CD4-positive, alpha-beta T cell (primary cell): ENCODE results near the gene HIVEP3. TPM values are rescaled to one million over a fixed set of nuclear protein-coding genes. Genes with fewer than 3 reads are reported as not detected.

Experiments used
- ATAC-seq: fragments of 200-7000 bp; cut with Tn5 transposase; one replicate; pipeline ENCODE4 v1.10.0; 2022; ENCODE audit warnings: mild to moderate bottlenecking; ENCODE audit not compliant: poor library complexity
- CTCF ChIA-PET: fragments of 350-600 bp; sonication (Branson Sonifier 250); formaldehyde crosslinking; loops from one replicate; lab custom pipeline; 2021; ENCODE audit warnings: antibody characterized with exemption, inconsistent platforms; lab: Charles Lee
- POLR2A ChIA-PET: fragments of 350-600 bp; sonication (Branson Sonifier 250); formaldehyde crosslinking; loops from one replicate; lab custom pipeline; 2021; ENCODE audit warnings: antibody characterized with exemption, inconsistent platforms; lab: Charles Lee
- DNase-seq, 14 experiments: peaks; one replicate each; pipeline ENCODE4 v3.0.0-alpha.2; 2013 to 2020; ENCODE audit warnings: mixed read lengths in 2 of 14
- H3K27ac ChIP-seq, 2 donors: one replicate each; pipeline versions ENCODE4 v1.5.1 to v1.7.0; 2013; ENCODE audit warnings: low read length in 2 of 2, low read depth in 1 of 2, mild to moderate bottlenecking in 1 of 2
- H3K27me3 ChIP-seq, 2 experiments: 1 replicate in 1 of 2; 2 replicates in 1 of 2; pipeline versions ENCODE4 v1.6.1 to v1.7.0; 2013; ENCODE audit warnings: low read length in 2 of 2, control low read depth in 1 of 2, mild to moderate bottlenecking in 1 of 2, moderate library complexity in 1 of 2; ENCODE audit not compliant: insufficient read depth in 2 of 2, control insufficient read depth in 1 of 2
- H3K36me3 ChIP-seq: one replicate; pipeline ENCODE4 v1.6.1; 2013; ENCODE audit warnings: low read length, control low read depth; ENCODE audit not compliant: insufficient read depth
- H3K4me1 ChIP-seq: one replicate; pipeline ENCODE4 v1.6.1; 2013; ENCODE audit warnings: low read length, control low read depth; ENCODE audit not compliant: insufficient read depth
- H3K4me3 ChIP-seq: one replicate; pipeline ENCODE4 v1.5.1; 2013; ENCODE audit warnings: mild to moderate bottlenecking, low read length, moderate library complexity
- H3K9me3 ChIP-seq, 2 experiments: 1 replicate in 1 of 2; 2 replicates in 1 of 2; pipeline versions ENCODE4 v1.6.1 to v1.7.0; 2013; ENCODE audit warnings: low read length in 2 of 2, mild to moderate bottlenecking in 2 of 2, control low read depth in 1 of 2, moderate library complexity in 1 of 2; ENCODE audit not compliant: control insufficient read depth in 1 of 2, insufficient read depth in 1 of 2
- H3K27ac Mint-ChIP-seq: one replicate; pipeline ENCODE4 v1.8.0; 2020; ENCODE audit warnings: mixed read lengths
- H3K27me3 Mint-ChIP-seq: one replicate; pipeline ENCODE4 v1.8.0; 2021; ENCODE audit warnings: mixed read lengths
- H3K36me3 Mint-ChIP-seq: one replicate; pipeline ENCODE4 v1.8.0; 2021; ENCODE audit warnings: low read depth, mixed read lengths
- H3K4me1 Mint-ChIP-seq: one replicate; pipeline ENCODE4 v1.8.0; 2021; ENCODE audit warnings: low read depth, mixed read lengths
- H3K4me3 Mint-ChIP-seq: one replicate; pipeline ENCODE4 v1.8.0; 2020; ENCODE audit warnings: mild to moderate bottlenecking, mixed read lengths
- H3K9me3 Mint-ChIP-seq: one replicate; pipeline ENCODE4 v1.8.0; 2020; ENCODE audit warnings: mixed read lengths
- intact Hi-C, 2 experiments: fragments of 100-400 bp; cut with DNase I in 1 of 2; cut with micrococcal nuclease in 1 of 2; formaldehyde crosslinking; loops; one replicate each; pipeline versions ENCODE4 v1.15.1 to v1.9.0; 2023 to 2025; cut with DNase I, micrococcal nuclease
- total RNA-seq, 174 experiments: library from RNA in 2 of 174; stranded (reverse) in 2 of 174; gene quantifications; one replicate each; pipeline ENCODE4 v1.2.3 and lab custom pipeline; 2021 to 2026
- TF ChIP-seq, protein P1 (sequence below): fragments of 200-600 bp; IDR thresholded peaks from one replicate; pipeline ENCODE4 v1.8.0; 2022; ENCODE audit warnings: antibody characterized with exemption, mild to moderate bottlenecking

HIVEP3 gene
- total RNA-seq, 2 experiments from 2014 or later: 5.1 to 5.4 TPM

DNA sequence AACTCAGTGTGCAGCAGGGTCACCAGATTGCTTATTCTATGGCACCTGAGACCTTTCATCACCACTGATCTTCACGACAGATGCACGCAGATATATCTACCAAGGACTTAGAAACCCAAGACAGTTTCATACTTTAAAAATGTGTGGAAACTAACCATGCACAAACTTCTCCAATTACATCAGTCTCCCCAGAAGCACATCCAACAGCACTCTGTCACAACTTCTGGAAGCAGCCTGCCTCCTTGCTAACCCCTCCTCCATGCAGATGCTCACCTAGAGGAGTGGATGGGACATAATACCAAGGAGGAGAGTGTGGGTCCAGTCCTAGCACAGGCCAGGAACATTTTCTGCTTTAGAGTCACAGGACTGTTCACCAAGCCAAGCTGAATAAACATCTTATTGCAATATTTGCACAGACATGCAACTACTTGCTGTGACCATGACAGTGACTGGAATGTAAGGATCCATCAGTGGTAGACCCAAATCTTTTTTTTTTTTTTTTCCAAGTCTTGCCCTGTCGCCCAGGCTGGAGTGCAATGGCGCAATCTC is 69.4 kb downstream of the HIVEP3 start:
- ChIA-PET POLR2A (no interaction called here), CTCF (no interaction called here)
- ATAC-seq (no peak), DNase-seq (no peak)
- TF ChIP-seq, protein P1, sequence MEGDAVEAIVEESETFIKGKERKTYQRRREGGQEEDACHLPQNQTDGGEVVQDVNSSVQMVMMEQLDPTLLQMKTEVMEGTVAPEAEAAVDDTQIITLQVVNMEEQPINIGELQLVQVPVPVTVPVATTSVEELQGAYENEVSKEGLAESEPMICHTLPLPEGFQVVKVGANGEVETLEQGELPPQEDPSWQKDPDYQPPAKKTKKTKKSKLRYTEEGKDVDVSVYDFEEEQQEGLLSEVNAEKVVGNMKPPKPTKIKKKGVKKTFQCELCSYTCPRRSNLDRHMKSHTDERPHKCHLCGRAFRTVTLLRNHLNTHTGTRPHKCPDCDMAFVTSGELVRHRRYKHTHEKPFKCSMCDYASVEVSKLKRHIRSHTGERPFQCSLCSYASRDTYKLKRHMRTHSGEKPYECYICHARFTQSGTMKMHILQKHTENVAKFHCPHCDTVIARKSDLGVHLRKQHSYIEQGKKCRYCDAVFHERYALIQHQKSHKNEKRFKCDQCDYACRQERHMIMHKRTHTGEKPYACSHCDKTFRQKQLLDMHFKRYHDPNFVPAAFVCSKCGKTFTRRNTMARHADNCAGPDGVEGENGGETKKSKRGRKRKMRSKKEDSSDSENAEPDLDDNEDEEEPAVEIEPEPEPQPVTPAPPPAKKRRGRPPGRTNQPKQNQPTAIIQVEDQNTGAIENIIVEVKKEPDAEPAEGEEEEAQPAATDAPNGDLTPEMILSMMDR: no peak
- intact Hi-C loops: no loop called here
- Histone ChIP-seq H3K27ac (no peak overlapping the region), H3K4me3 (no peak overlapping the region), H3K36me3 (peaks cover 9% of the 10 kb centered on the region), H3K27me3 (peaks cover 0 to 2% of the 10 kb centered on the region in 2 experiments), H3K9me3 (no peaks in the 10 kb centered on the region), H3K4me1 (no peaks in the 10 kb centered on the region)
- Mint-ChIP-seq H3K4me3 (no peak overlapping the region), H3K27ac (no peak overlapping the region), H3K27me3 (no peaks in the 10 kb centered on the region), H3K4me1 (peaks cover 5% of the 10 kb centered on the region), H3K9me3 (no peaks in the 10 kb centered on the region), H3K36me3 (peaks cover 5% of the 10 kb centered on the region)

DNA sequence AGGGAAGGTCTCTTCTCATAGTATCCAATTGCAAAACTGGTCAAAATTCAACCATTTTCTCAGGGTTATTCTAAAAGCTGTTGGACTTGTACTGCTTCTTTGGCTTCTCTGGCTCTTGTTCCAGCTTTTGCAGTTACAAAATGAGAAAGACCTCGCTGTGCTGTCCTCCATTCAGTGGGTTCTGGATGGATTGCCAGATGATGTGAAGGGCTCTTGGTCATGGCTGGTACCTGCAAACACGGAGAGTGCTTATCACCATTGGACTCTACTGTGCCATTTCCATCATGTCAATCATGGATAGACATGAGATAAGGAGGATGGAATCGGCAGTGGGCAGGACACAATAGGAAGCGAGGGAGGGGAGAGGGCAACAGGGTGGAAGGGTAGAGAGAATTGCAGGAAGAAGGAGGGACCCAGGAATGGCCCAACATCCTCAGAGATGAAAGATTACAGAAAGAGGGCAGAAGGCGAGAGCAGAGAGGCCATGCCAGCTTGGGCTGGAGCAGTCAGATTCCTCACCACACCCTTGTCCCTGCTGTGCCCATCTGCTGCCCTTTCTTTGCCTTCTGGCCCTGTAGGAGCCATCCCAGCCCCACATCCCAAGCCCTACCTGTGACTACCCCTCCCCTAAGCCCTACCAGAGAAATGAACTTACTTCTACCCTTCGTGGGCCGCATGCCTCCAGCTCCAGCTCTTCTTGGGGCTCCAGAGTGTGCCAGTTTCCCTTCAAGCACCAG is 70.3 kb downstream of the HIVEP3 start:
- Mint-ChIP-seq H3K4me3 (no peak overlapping the region), H3K9me3 (no peaks in the 10 kb centered on the region), H3K27me3 (no peaks in the 10 kb centered on the region), H3K4me1 (peaks cover 5% of the 10 kb centered on the region), H3K27ac (no peak overlapping the region), H3K36me3 (peaks cover 5% of the 10 kb centered on the region)
- Histone ChIP-seq H3K9me3 (no peaks in the 10 kb centered on the region), H3K36me3 (peaks cover 9% of the 10 kb centered on the region), H3K4me1 (no peaks in the 10 kb centered on the region), H3K4me3 (no peak overlapping the region), H3K27me3 (peaks cover 0 to 2% of the 10 kb centered on the region in 2 experiments), H3K27ac (no peak overlapping the region)
- ChIA-PET CTCF (no interaction called here), POLR2A (no interaction called here)
- DNase-seq: no peak
- TF ChIP-seq, protein P1: no peak
- intact Hi-C loops: no loop called here
- ATAC-seq: no peak

DNA sequence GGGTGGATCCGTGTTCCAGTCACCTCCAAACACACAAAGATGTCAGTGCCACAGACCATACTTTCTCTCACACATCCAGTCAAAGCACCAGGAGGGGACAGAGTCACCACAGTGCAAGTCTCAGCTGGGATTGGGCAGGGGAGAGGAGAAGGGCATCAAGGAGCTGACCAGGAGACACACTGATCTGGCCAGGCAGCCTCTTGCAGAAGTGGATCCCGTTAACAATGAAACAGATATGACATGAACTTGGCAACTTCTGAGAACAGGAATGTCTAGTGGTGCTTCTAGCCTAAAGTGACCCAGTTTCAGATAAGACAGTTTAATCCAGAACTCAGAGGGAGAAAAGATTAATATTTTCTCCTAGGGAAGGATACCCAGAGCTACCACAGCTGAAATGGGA is 71.0 kb downstream of the HIVEP3 start:
- no peaks in the 10 kb centered on the region for H3K4me1 ChIP-seq
- Mint-ChIP-seq H3K4me1 (peaks cover 5% of the 10 kb centered on the region), H3K27ac (no peak overlapping the region), H3K4me3 (no peak overlapping the region), H3K36me3 (peaks cover 5% of the 10 kb centered on the region), H3K27me3 (no peaks in the 10 kb centered on the region), H3K9me3 (no peaks in the 10 kb centered on the region)
- no peak overlapping the region for H3K4me3 ChIP-seq
- H3K27me3 ChIP-seq: peaks cover 0 to 2% of the 10 kb centered on the region in 2 experiments
- POLR2A ChIA-PET: no interaction called here
- H3K36me3 ChIP-seq: peaks cover 9% of the 10 kb centered on the region
- TF ChIP-seq, protein P1: no peak
- DNase-seq: no peak
- CTCF ChIA-PET: interaction anchor here (0.9 kb wide), 1 partner anchor 18 kb away, joined by 3 read pairs; no protein-coding TSS in a partner anchor
- no peak overlapping the region for H3K27ac ChIP-seq
- no peak for ATAC-seq
- no peaks in the 10 kb centered on the region for H3K9me3 ChIP-seq
- intact Hi-C loops: no loop called here
